H1 (cell line): Measurements from ENCODE around the gene ZFPL1. TPM values are rescaled to one million over a fixed set of nuclear protein-coding genes. Genes with fewer than 3 reads are reported as not detected.
A peak's percentile ranks its signal among the peaks of the same experiment; 100 is the strongest.

Experiments
- CTCF ChIA-PET: fragments of 300-600 bp; sonication (Branson Sonifier 250); formaldehyde crosslinking; loops from one replicate; lab custom pipeline; 2021; ENCODE audit not compliant: partially characterized antibody; lab: Charles Lee
- POLR2A ChIA-PET: fragments of 300-600 bp; sonication (Branson Sonifier 250); formaldehyde crosslinking; loops from one replicate; lab custom pipeline; 2021; ENCODE audit warnings: inconsistent platforms; ENCODE audit not compliant: partially characterized antibody; lab: Charles Lee
- DNase-seq, 2 experiments: peaks; one replicate each; pipeline versions ENCODE4 v3.0.0 to v3.0.0-alpha.2; 2010 to 2022; ENCODE audit warnings: low spot score in 2 of 2, low read depth in 1 of 2, mixed read lengths in 1 of 2
- FAIRE-seq: peaks from 2 replicates; lab custom pipeline; 2011; peaks lifted over from hg19 to GRCh38; lab: Jason Lieb, UNC
- H2AFZ ChIP-seq: 2 replicates; pipeline ENCODE4 v1.8.1; 2012; ENCODE audit warnings: low read length, inconsistent platforms
- H2AK5ac ChIP-seq: 2 replicates; pipeline ENCODE4 v1.6.1; 2013; ENCODE audit warnings: low read depth, low read length
- H2BK120ac ChIP-seq: replicated peaks from 2 replicates; pipeline ENCODE3; 2013; ENCODE audit warnings: low read depth, low read length, inconsistent platforms
- H2BK12ac ChIP-seq: 2 replicates; pipeline ENCODE4 v1.6.1; 2013; ENCODE audit warnings: low read depth, low read length
- H2BK15ac ChIP-seq: 2 replicates; pipeline ENCODE4 v1.6.1; 2013; ENCODE audit warnings: low read length
- H2BK20ac ChIP-seq: 2 replicates; pipeline ENCODE4 v1.6.1; 2013; ENCODE audit warnings: low read length
- H2BK5ac ChIP-seq: 2 replicates; pipeline ENCODE4 v1.6.1; 2013; ENCODE audit warnings: low read depth, low read length
- H3K14ac ChIP-seq: 2 replicates; pipeline ENCODE4 v1.6.1; 2013; ENCODE audit warnings: inconsistent platforms; ENCODE audit not compliant: insufficient read length
- H3K18ac ChIP-seq: 2 replicates; pipeline ENCODE4 v1.6.1; 2013; ENCODE audit warnings: low read length; ENCODE audit errors: extremely low read depth
- H3K23ac ChIP-seq: 2 replicates; pipeline ENCODE4 v1.6.1; 2013; ENCODE audit warnings: inconsistent platforms; ENCODE audit not compliant: insufficient read length
- H3K23me2 ChIP-seq: 2 replicates; pipeline ENCODE4 v1.6.1; 2013; ENCODE audit warnings: low read depth, low read length
- H3K27ac ChIP-seq: 2 replicates; pipeline ENCODE4 v1.6.1; 2011; ENCODE audit warnings: low read depth, low read length, inconsistent platforms
- H3K27me3 ChIP-seq, 4 experiments: replicated peaks in 1 of 4; 1 replicate in 1 of 4; 2 replicates in 3 of 4; pipeline versions ENCODE4 v1.6.1 to v1.8.1; 2011 to 2013; ENCODE audit warnings: low read length in 3 of 4, mild to moderate bottlenecking in 3 of 4, inconsistent platforms in 2 of 4, mixed read lengths in 2 of 4, moderate library complexity in 1 of 4; ENCODE audit not compliant: control insufficient read depth in 3 of 4, insufficient read depth in 3 of 4; ENCODE audit errors: extremely low read depth in 1 of 4
- H3K36me3 ChIP-seq, 4 experiments: 2 replicates each; pipeline versions ENCODE4 v1.6.1 to v1.8.1; 2011 to 2013; ENCODE audit warnings: mild to moderate bottlenecking in 4 of 4, low read length in 3 of 4, moderate library complexity in 2 of 4, control low read depth in 1 of 4, inconsistent platforms in 1 of 4; ENCODE audit not compliant: insufficient read depth in 4 of 4, control insufficient read depth in 2 of 4
- H3K4ac ChIP-seq: replicated peaks from 2 replicates; pipeline ENCODE3; 2013; ENCODE audit warnings: low read length, low read depth, mixed read lengths, inconsistent platforms; ENCODE audit not compliant: insufficient read length
- H3K4me1 ChIP-seq, 4 experiments: replicated peaks in 1 of 4; 1 replicate in 1 of 4; 2 replicates in 3 of 4; pipeline versions ENCODE4 v1.6.1 to v1.8.1; 2011 to 2013; ENCODE audit warnings: low read length in 3 of 4, inconsistent platforms in 2 of 4, mixed read lengths in 1 of 4; ENCODE audit not compliant: insufficient read depth in 4 of 4, control insufficient read depth in 3 of 4
- H3K4me2 ChIP-seq, 2 experiments: 2 replicates each; pipeline versions ENCODE4 v1.6.1 to v1.8.1; 2011 to 2013; ENCODE audit warnings: low read depth in 2 of 2, low read length in 2 of 2, control low read depth in 1 of 2, inconsistent platforms in 1 of 2, mild to moderate bottlenecking in 1 of 2; ENCODE audit not compliant: insufficient read depth in 1 of 2
- H3K4me3 ChIP-seq, 4 experiments: fragments of 200-600, 300-600 bp in 1 of 4; sonication (generic), shearing (Covaris generic), sonication (Bioruptor Twin) in 1 of 4; 2 replicates each; pipeline versions ENCODE4 v1.5.1 to v1.8.1; 2011 to 2016; ENCODE audit warnings: low read length in 4 of 4, low read depth in 3 of 4, control low read depth in 2 of 4, inconsistent platforms in 2 of 4, mild to moderate bottlenecking in 2 of 4, mixed read lengths in 1 of 4, moderate library complexity in 1 of 4; ENCODE audit not compliant: insufficient read depth in 2 of 4; ENCODE audit errors: extremely low read depth in 1 of 4
- H3K56ac ChIP-seq: replicated peaks from 2 replicates; pipeline ENCODE3; 2013; ENCODE audit warnings: low read depth, mild to moderate bottlenecking, mixed read lengths, low read length, inconsistent platforms; ENCODE audit not compliant: insufficient read length
- H3K79me1 ChIP-seq: 2 replicates; pipeline ENCODE4 v1.6.1; 2013; ENCODE audit warnings: low read depth, low read length, control low read depth
- H3K79me2 ChIP-seq, 2 experiments: 2 replicates each; pipeline versions ENCODE4 v1.6.1 to v1.8.1; 2012 to 2013; ENCODE audit warnings: low read length in 2 of 2, mild to moderate bottlenecking in 2 of 2, inconsistent platforms in 1 of 2; ENCODE audit not compliant: insufficient read depth in 2 of 2, control insufficient read depth in 1 of 2
- H3K9ac ChIP-seq, 4 experiments: replicated peaks in 1 of 4; 1 replicate in 1 of 4; 2 replicates in 3 of 4; pipeline versions ENCODE4 v1.6.1 to v1.8.1; 2011 to 2013; ENCODE audit warnings: low read depth in 3 of 4, low read length in 3 of 4, control low read depth in 2 of 4, mild to moderate bottlenecking in 2 of 4, moderate library complexity in 2 of 4, inconsistent platforms in 1 of 4; ENCODE audit errors: extremely low read depth in 1 of 4
- H3K9me3 ChIP-seq, 2 experiments: 2 replicates each; pipeline versions ENCODE4 v1.6.1 to v1.8.1; 2012 to 2013; ENCODE audit warnings: mild to moderate bottlenecking in 2 of 2, moderate library complexity in 2 of 2, control low read depth in 1 of 2, inconsistent platforms in 1 of 2, low read depth in 1 of 2, low read length in 1 of 2, mixed read lengths in 1 of 2; ENCODE audit not compliant: insufficient read depth in 2 of 2
- H4K20me1 ChIP-seq, 2 experiments: replicated peaks in 1 of 2; 2 replicates each; pipeline versions ENCODE3 to v1.8.1; 2011 to 2013; ENCODE audit warnings: inconsistent platforms in 2 of 2, low read length in 2 of 2, mild to moderate bottlenecking in 1 of 2; ENCODE audit not compliant: insufficient read depth in 2 of 2, control insufficient read depth in 1 of 2
- H4K5ac ChIP-seq: 2 replicates; pipeline ENCODE4 v1.6.1; 2013; ENCODE audit warnings: low read length, low read depth, mixed read lengths, inconsistent platforms; ENCODE audit not compliant: insufficient read length
- H4K8ac ChIP-seq: 2 replicates; pipeline ENCODE4 v1.8.0; 2013; ENCODE audit warnings: mild to moderate bottlenecking, moderate library complexity, low read length, inconsistent platforms; ENCODE audit not compliant: insufficient read depth; ENCODE audit errors: extremely low read depth
- H4K91ac ChIP-seq: replicated peaks from 2 replicates; pipeline ENCODE3; 2013; ENCODE audit warnings: low read length, mixed read lengths, inconsistent platforms; ENCODE audit not compliant: insufficient read length
- ASH2L ChIP-seq: fragments of 200-600, 300-600 bp; sonication (generic); IDR thresholded peaks from one replicate; pipeline ENCODE4 v1.7.1; 2017; ENCODE audit warnings: low read length
- BACH1 ChIP-seq: IDR thresholded peaks from 2 replicates; pipeline ENCODE4 v1.6.1; 2012; ENCODE audit warnings: low read length, improper control_type of control experiment
- CREB1 ChIP-seq: IDR thresholded peaks from 2 replicates; pipeline ENCODE4 v1.6.1; 2012; ENCODE audit warnings: inconsistent platforms
- JUN ChIP-seq: IDR thresholded peaks from 2 replicates; pipeline ENCODE4 v1.6.1; 2011; ENCODE audit warnings: low read depth, mild to moderate bottlenecking, improper control_type of control experiment, low read length
- MAFK ChIP-seq: IDR thresholded peaks from 2 replicates; pipeline ENCODE4 v1.6.1; 2012; ENCODE audit warnings: low read depth, mild to moderate bottlenecking, improper control_type of control experiment, low read length
- MAX ChIP-seq: IDR thresholded peaks from 2 replicates; pipeline ENCODE4 v1.6.1; 2012; ENCODE audit warnings: inconsistent platforms
- POLR2A ChIP-seq, 2 experiments: IDR thresholded peaks; 1 replicate in 1 of 2; 2 replicates in 1 of 2; pipeline ENCODE4 v1.6.1; 2011; ENCODE audit warnings: low read depth in 2 of 2, low read length in 2 of 2, mild to moderate bottlenecking in 2 of 2; ENCODE audit errors: control extremely low read depth in 1 of 2
- RAD21 ChIP-seq, 2 experiments: IDR thresholded peaks in 1 of 2; conservative IDR thresholded peaks in 1 of 2; 2 replicates each; pipeline ENCODE4 v1.6.1; 2011; ENCODE audit warnings: low read depth in 2 of 2, low read length in 2 of 2, improper control_type of control experiment in 1 of 2, inconsistent platforms in 1 of 2, mild to moderate bottlenecking in 1 of 2, moderate library complexity in 1 of 2
- RXRA ChIP-seq: IDR thresholded peaks from 2 replicates; pipeline ENCODE4 v1.6.1; 2011; ENCODE audit warnings: low read depth, mild to moderate bottlenecking, low read length, moderate library complexity; ENCODE audit not compliant: insufficient read depth
- SIN3A ChIP-seq, 2 experiments: IDR thresholded peaks in 1 of 2; conservative IDR thresholded peaks in 1 of 2; 2 replicates each; pipeline ENCODE4 v1.6.1; 2011 to 2012; ENCODE audit warnings: low read length in 2 of 2, improper control_type of control experiment in 1 of 2, low read depth in 1 of 2, mild to moderate bottlenecking in 1 of 2
- SIX5 ChIP-seq: IDR thresholded peaks from 2 replicates; pipeline ENCODE4 v1.6.1; 2011; ENCODE audit warnings: mild to moderate bottlenecking, low read depth, low read length
- ZNF274 ChIP-seq: IDR thresholded peaks from 2 replicates; pipeline ENCODE4 v1.7.0; 2012; ENCODE audit warnings: low read length, borderline replicate concordance; ENCODE audit errors: extremely low read depth
- WGBS, 2 experiments: shearing (Covaris generic) in 1 of 2; methylation state at CpG; one replicate each; pipeline versions ENCODE4 v1.1.6 to v1.1.7; 2013 to 2015; ENCODE audit warnings: low lambda C conversion rate in 2 of 2, mixed read lengths in 2 of 2, inconsistent platforms in 1 of 2, low coverage in 1 of 2, missing lambda C conversion rate in 1 of 2; ENCODE audit not compliant: insufficient replicate concordance in 2 of 2, insufficient coverage in 1 of 2, insufficient read length in 1 of 2; ENCODE audit errors: extremely low coverage in 1 of 2, missing lambda C conversion rate in 1 of 2; 5-methylcytosine and 5-hydroxymethylcytosine counted together
- polyA plus RNA-seq, 7 experiments: library from polyadenylated mRNA; depleted of rRNA in 3 of 7; stranded (reverse) in 5 of 7; unstranded in 2 of 7; fragments of >200 nt in 5 of 7; fragments of 200-250 nt in 2 of 7; gene quantifications; 1 replicate in 5 of 7; 2 replicates in 1 of 7; 4 replicates in 1 of 7; pipeline versions ENCODE4 v1.2.1 to v1.2.3, GENCODE V29; 2011 to 2013; ENCODE audit warnings: missing spikeins in 2 of 7, mixed read lengths in 2 of 7
- total RNA-seq: library from RNA; stranded (reverse); fragmentation: NEBNext Ultra II Directional; extraction: Animal tissue kit (Norgen Biotek cat#: 25700); gene quantifications from 2 replicates; pipeline ENCODE4 v1.2.1, GENCODE V29; 2021

Gene ZFPL1
- total and polyA plus RNA-seq, 2 of the 8 experiments (the other 6 are each of a cell fraction or from before 2014, with no cell fraction given) = 21.5 to 76.8 TPM

GRCh38 chr11:65083134-65083833 is 738 bp upstream of the ZFPL1 start:
- POLR2A ChIA-PET = interaction anchor here (0.8 to 21.6 kb wide), 26 partner anchors 8 to 198 kb away, joined by 3 to 230 read pairs (median 4); partner anchors contain the start of genes FAU, MRPL49, NAALADL1 and SAC3D1
- peaks cover 10 to 36% of the 10 kb centered on the region in 2 experiments for H3K79me2 ChIP-seq
- H3K27ac ChIP-seq = peak overlapping the region; percentile 94
- TF ChIP-seq ASH2L (no peak), POLR2A (IDR thresholded peaks at IDR 0.05; ENCODE audit: control extremely low read depth in 1 of 2, low read depth in 2 of 2, low read length in 2 of 2) (no peak; a peak in 1 of 3 replicates), SIN3A (conservative IDR thresholded peaks at IDR 0.05 in 1 of 2, IDR thresholded peaks at IDR 0.05 in 1 of 2; ENCODE audit: low read depth in 1 of 2, low read length in 2 of 2) (no peak), CREB1 (no peak), RXRA (no peak), SIX5 (no peak), ZNF274 (no peak), MAX (no peak), BACH1 (no peak), RAD21 (IDR thresholded peaks at IDR 0.05 in 1 of 2, conservative IDR thresholded peaks at IDR 0.05 in 1 of 2; ENCODE audit: low read depth in 2 of 2, low read length in 2 of 2) (no peak), JUN (no peak), MAFK (no peak)

More at GRCh38 chr11:65083134-65083833, 738 bp upstream of the ZFPL1 start:
- H4K8ac ChIP-seq = peak overlapping the region; percentile 22; the same call in 1 of the 2 replicates
- no peak overlapping the region for H3K14ac ChIP-seq
- H3K4ac ChIP-seq = no peak overlapping the region
- H3K18ac ChIP-seq = 0 out of 2 replicates have a peak overlapping the region, but pooled peaks have one; percentile 0
- no peak overlapping the region for H4K91ac ChIP-seq
- H3K23me2 ChIP-seq = peaks cover 8% of the 10 kb centered on the region
- H2BK20ac ChIP-seq = no peak overlapping the region
- H3K27me3 ChIP-seq = no peaks in the 10 kb centered on the region
- 9% methylated on average over 13 of the region's 13 CpGs; no CpG with 5 or more reads in 1 of the 2 experiments for WGBS, 2 experiments
- no peak for DNase-seq
- H3K4me3 ChIP-seq = peak overlapping the region; percentile 92 to 99 (median 98)
- no peak overlapping the region for H2AK5ac ChIP-seq
- peaks cover 22% of the 10 kb centered on the region for H3K79me1 ChIP-seq
- CTCF ChIA-PET = interaction anchor here (0.7 to 1.7 kb wide), 9 partner anchors 15 to 234 kb away, joined by 3 to 5 read pairs (median 3); partner anchors contain the start of genes SAC3D1 and TM7SF2
- H2BK15ac ChIP-seq = 0 out of 2 replicates have a peak overlapping the region, but pooled peaks have one; percentile 36
- peak overlapping the region; percentile 63 for H3K56ac ChIP-seq
- no peak overlapping the region for H2AFZ ChIP-seq
- H3K4me1 ChIP-seq = peaks cover 0 to 9% (median 4%) of the 10 kb centered on the region in 4 experiments; a peak in 5 of 7 replicates
- H2BK120ac ChIP-seq = no peak overlapping the region
- no peak overlapping the region for H3K23ac ChIP-seq
- H4K5ac ChIP-seq = peak overlapping the region; percentile 9
- peak overlapping the region; percentile 77 to 96 (median 87) for H3K9ac ChIP-seq
- peaks cover 4% of the 10 kb centered on the region in 2 experiments for H4K20me1 ChIP-seq
- H3K4me2 ChIP-seq = peak overlapping the region; percentile 81 to 98
- H2BK5ac ChIP-seq = peak overlapping the region; percentile 78; the same call in 1 of the 2 replicates
- no peak for FAIRE-seq
- peaks cover 18 to 38% (median 31%) of the 10 kb centered on the region in 4 experiments for H3K36me3 ChIP-seq
- H2BK12ac ChIP-seq = 0 out of 2 replicates have a peak overlapping the region, but pooled peaks have one; percentile 17
- no peaks in the 10 kb centered on the region for H3K9me3 ChIP-seq
